GM23338 (cell line): ENCODE data around the gene PTOV1. TPM values are rescaled to one million over a fixed set of nuclear protein-coding genes. Genes with fewer than 3 reads are reported as not detected.

Experiments used
- CTCF ChIP-seq, 2 experiments: fragments of 200-600 bp in 1 of 2; sonication (generic) in 1 of 2; conservative IDR thresholded peaks; 2 replicates each; pipeline versions ENCODE4 v1.5.1 to v1.6.1; 2016 to 2017; ENCODE audit warnings: antibody characterized with exemption in 2 of 2, low read depth in 2 of 2, mild to moderate bottlenecking in 2 of 2, moderate library complexity in 1 of 2
- JUNB ChIP-seq: IDR thresholded peaks from one replicate; pipeline ENCODE4 v1.6.1; 2016; ENCODE audit warnings: antibody characterized with exemption; ENCODE audit not compliant: unreplicated experiment
- NANOG ChIP-seq: IDR thresholded peaks from 2 replicates; pipeline ENCODE4 v1.6.1; 2016; ENCODE audit warnings: antibody characterized with exemption, borderline replicate concordance
- POLR2AphosphoS5 ChIP-seq: IDR thresholded peaks from 2 replicates; pipeline ENCODE4 v1.6.1; 2016; ENCODE audit warnings: antibody characterized with exemption, low read depth
- ZNF331 ChIP-seq: fragments of 250-450 bp; sonication (Bioruptor Pico); IDR thresholded peaks from 2 replicates; pipeline ENCODE4 v1.5.0; 2020; ENCODE audit warnings: low read depth, mild to moderate bottlenecking, moderate library complexity
- ZNF462 ChIP-seq: fragments of 250-450 bp; sonication (Bioruptor Pico); IDR thresholded peaks from 2 replicates; pipeline ENCODE4 v1.5.0; 2020; ENCODE audit warnings: mild to moderate bottlenecking, moderate library complexity
- polyA plus RNA-seq: library from polyadenylated mRNA; unstranded; fragments of >200 nt; fragmentation: Nextera tagmentation; extraction: Ambion mirVana; gene quantifications from 2 replicates; pipeline ENCODE4 v1.2.1, GENCODE V29; 2016
- total RNA-seq: library from RNA; depleted of rRNA; stranded (reverse); fragments of >200 nt; shearing (Covaris generic); gene quantifications from 2 replicates; pipeline ENCODE4 v1.2.3, GENCODE V29; 2014

Gene PTOV1
- total and polyA plus RNA-seq, 2 experiments from 2014 or later = 188 to 209 TPM

GRCh38 chr19:49807058-49807903 lies 43.7 kb upstream of the PTOV1 start (continued):
- TF ChIP-seq ZNF462 (CRISPR knock-in tag) (no peak), ZNF331 (CRISPR knock-in tag) (no peak), NANOG (no peak), JUNB (no peak), POLR2AphosphoS5 (no peak), CTCF (conservative IDR thresholded peaks at IDR 0.05; ENCODE audit: low read depth in 2 of 2) (no peak)
